ENCODE results near the gene RNF130. TPM values are rescaled to one million over a fixed set of nuclear protein-coding genes. Genes with fewer than 3 reads are reported as not detected.
A peak's percentile ranks its signal among the peaks of the same experiment; 100 is the strongest.

Gene RNF130
- total RNA-seq, 2 donors from 2014 or later: 83.8 to 116 TPM

GRCh38 chr5:179915406-179915935, 156.1 kb downstream of the RNF130 start:
- intact Hi-C loops (cut with DNase I): no loop called here
- Histone ChIP-seq H3K4me1 (replicated peaks) (peaks cover 11% of the 10 kb centered on the region), H3K4me3 (no peak overlapping the region), H3K36me3 (no peaks in the 10 kb centered on the region), H3K27ac (no peak overlapping the region), H3K9me3 (no peaks in the 10 kb centered on the region), H3K27me3 (replicated peaks; ENCODE audit: insufficient read depth) (no peaks in the 10 kb centered on the region)
- TF ChIP-seq CTCF (IDR thresholded peaks at IDR 0.05) (no peak), POLR2AphosphoS5 (IDR thresholded peaks at IDR 0.05) (no peak), POLR2A (IDR thresholded peaks at IDR 0.05) (no peak)
- no peak for DNase-seq (ENCODE audit: low spot score)
- 90% methylated on average over 10 of the region's 10 CpGs for WGBS

GRCh38 chr5:179914032-179914755, 157.4 kb downstream of the RNF130 start:
- Histone ChIP-seq H3K27ac (no peak overlapping the region), H3K4me3 (no peak overlapping the region), H3K27me3 (replicated peaks; ENCODE audit: insufficient read depth) (no peaks in the 10 kb centered on the region), H3K9me3 (no peaks in the 10 kb centered on the region), H3K36me3 (no peaks in the 10 kb centered on the region), H3K4me1 (replicated peaks) (peaks cover 11% of the 10 kb centered on the region)
- WGBS: 59% methylated on average over 8 of the region's 8 CpGs
- DNase-seq (ENCODE audit: low spot score): peak; percentile 48
- TF ChIP-seq POLR2A (IDR thresholded peaks at IDR 0.05) (no peak), POLR2AphosphoS5 (IDR thresholded peaks at IDR 0.05) (peak; percentile 46)
- intact Hi-C loops (cut with DNase I): no loop called here

DNA sequence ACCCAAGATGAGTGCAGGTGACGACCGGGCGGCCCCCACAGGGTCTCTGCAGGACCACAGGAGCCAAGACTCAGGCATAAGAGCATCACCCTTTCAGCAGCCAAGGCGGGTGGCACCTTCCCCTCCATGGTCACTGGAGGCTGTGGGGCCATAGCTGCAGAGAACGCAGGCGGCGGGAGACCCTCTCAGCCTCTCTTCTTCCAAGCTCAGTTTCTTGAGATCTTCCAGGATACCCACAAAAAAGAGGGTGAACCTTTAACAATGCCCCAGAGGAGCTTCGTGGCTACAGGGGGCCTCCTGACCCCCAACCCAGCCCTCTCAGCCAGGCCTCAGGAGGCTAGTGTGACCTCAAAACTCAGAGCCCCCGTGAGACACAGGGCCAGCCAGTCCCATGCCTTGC, 158.1 kb downstream of the RNF130 start:
- H3K4me3 ChIP-seq: no peak overlapping the region
- TF ChIP-seq CTCF (IDR thresholded peaks at IDR 0.05) (no peak), POLR2A (IDR thresholded peaks at IDR 0.05) (no peak), POLR2AphosphoS5 (IDR thresholded peaks at IDR 0.05) (no peak)
- H3K9me3 ChIP-seq: no peaks in the 10 kb centered on the region
- DNase-seq (ENCODE audit: low spot score): no peak
- H3K27me3 ChIP-seq (replicated peaks; ENCODE audit: insufficient read depth): no peaks in the 10 kb centered on the region
- H3K36me3 ChIP-seq: no peaks in the 10 kb centered on the region
- peak overlapping the region in 1 of 2 donors; percentile 18 for H3K27ac ChIP-seq
- intact Hi-C loops (cut with DNase I): no loop called here
- 95% methylated on average over 9 of the region's 9 CpGs for WGBS
- H3K4me1 ChIP-seq (replicated peaks): peaks cover 11% of the 10 kb centered on the region

DNA sequence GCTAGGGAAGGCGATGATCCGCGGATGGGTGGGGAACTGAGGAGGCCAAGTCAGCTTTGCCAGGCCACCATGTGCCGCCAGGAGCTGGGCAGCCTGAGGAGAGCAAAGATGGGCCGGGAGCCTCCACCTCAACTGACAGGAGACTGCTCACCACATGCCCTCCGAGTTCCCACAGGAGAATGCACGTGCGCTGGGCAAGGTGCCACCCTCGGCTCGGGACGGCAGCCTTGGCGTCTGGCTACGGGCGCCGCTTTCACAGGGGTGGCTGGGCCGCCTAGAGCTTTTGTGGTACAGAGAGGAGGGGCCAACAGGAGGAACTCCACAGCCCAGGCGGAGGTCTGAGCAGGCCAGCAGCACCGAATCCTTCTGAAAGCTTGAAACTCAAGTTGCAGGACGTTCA, 158.6 kb downstream of the RNF130 start:
- WGBS: 25% methylated on average over 19 of the region's 19 CpGs
- H3K27me3 ChIP-seq (replicated peaks; ENCODE audit: insufficient read depth): no peaks in the 10 kb centered on the region
- H3K36me3 ChIP-seq: no peaks in the 10 kb centered on the region
- TF ChIP-seq POLR2AphosphoS5 (IDR thresholded peaks at IDR 0.05): peak; percentile 52
- no peak for TF ChIP-seq POLR2A (IDR thresholded peaks at IDR 0.05)
- no peak overlapping the region for H3K4me3 ChIP-seq
- H3K27ac ChIP-seq: peak overlapping the region; percentile 3 to 18
- peaks cover 11% of the 10 kb centered on the region for H3K4me1 ChIP-seq (replicated peaks)
- no peaks in the 10 kb centered on the region for H3K9me3 ChIP-seq
- intact Hi-C loops (cut with DNase I): no loop called here
- peak; percentile 74 for DNase-seq (ENCODE audit: low spot score)

DNA sequence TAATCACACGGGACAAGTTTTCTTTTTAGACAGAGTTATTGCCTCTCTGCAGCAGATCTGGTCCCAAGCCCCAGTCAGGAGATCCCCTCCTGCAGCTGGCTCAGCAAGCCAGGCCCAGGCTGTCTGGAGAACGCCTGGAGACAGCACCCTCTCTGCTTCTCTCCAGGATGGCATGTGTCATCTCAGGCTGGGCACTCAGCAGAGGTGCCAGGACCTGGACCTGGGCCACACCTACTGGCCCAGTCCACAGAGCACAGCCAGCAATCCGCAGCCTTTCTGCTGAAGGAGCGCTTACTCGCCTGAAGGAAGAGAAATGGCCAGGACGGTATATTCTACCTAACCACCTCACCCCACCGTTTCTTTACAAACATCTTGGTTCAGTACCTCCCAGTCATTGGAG, 159.2 kb downstream of the RNF130 start:
- no peaks in the 10 kb centered on the region for H3K36me3 ChIP-seq
- WGBS: 59% methylated on average over 7 of the region's 7 CpGs
- no peak for TF ChIP-seq POLR2A (IDR thresholded peaks at IDR 0.05)
- no peak for TF ChIP-seq CTCF (IDR thresholded peaks at IDR 0.05)
- no peak for TF ChIP-seq POLR2AphosphoS5 (IDR thresholded peaks at IDR 0.05)
- no peaks in the 10 kb centered on the region for H3K9me3 ChIP-seq
- intact Hi-C loops (cut with DNase I): no loop called here
- H3K27ac ChIP-seq: peak overlapping the region in 1 of 2 donors; percentile 3
- DNase-seq (ENCODE audit: low spot score): no peak
- no peak overlapping the region for H3K4me3 ChIP-seq
- H3K4me1 ChIP-seq (replicated peaks): peaks cover 11% of the 10 kb centered on the region
- H3K27me3 ChIP-seq (replicated peaks; ENCODE audit: insufficient read depth): no peaks in the 10 kb centered on the region

Measured in prostate gland (tissue), 2 donors.